ENCODE measurements around the gene PI4KA. TPM values are rescaled to one million over a fixed set of nuclear protein-coding genes. Genes with fewer than 3 reads are reported as not detected.

Gene PI4KA
- total RNA-seq, 1 experiment from 2014 or later: 65.8 TPM

GRCh38 chr22:20782083-20782482 lies 76.5 kb downstream of the PI4KA start:
- TF ChIP-seq, protein P1, sequence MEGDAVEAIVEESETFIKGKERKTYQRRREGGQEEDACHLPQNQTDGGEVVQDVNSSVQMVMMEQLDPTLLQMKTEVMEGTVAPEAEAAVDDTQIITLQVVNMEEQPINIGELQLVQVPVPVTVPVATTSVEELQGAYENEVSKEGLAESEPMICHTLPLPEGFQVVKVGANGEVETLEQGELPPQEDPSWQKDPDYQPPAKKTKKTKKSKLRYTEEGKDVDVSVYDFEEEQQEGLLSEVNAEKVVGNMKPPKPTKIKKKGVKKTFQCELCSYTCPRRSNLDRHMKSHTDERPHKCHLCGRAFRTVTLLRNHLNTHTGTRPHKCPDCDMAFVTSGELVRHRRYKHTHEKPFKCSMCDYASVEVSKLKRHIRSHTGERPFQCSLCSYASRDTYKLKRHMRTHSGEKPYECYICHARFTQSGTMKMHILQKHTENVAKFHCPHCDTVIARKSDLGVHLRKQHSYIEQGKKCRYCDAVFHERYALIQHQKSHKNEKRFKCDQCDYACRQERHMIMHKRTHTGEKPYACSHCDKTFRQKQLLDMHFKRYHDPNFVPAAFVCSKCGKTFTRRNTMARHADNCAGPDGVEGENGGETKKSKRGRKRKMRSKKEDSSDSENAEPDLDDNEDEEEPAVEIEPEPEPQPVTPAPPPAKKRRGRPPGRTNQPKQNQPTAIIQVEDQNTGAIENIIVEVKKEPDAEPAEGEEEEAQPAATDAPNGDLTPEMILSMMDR (conservative IDR thresholded peaks at IDR 0.05): no peak
- Histone ChIP-seq H3K27me3 (ENCODE audit: insufficient read depth, low read length) (no peaks in the 10 kb centered on the region), H2BK12ac (ENCODE audit: insufficient read length, low read depth, low read length) (no peak overlapping the region), H3K79me1 (ENCODE audit: insufficient read depth, low read depth, low read length, poor library complexity, severe bottlenecking) (no peaks in the 10 kb centered on the region), H4K20me1 (ENCODE audit: control insufficient read depth, insufficient read depth, insufficient read length) (no peaks in the 10 kb centered on the region), H4K91ac (ENCODE audit: insufficient read length, low read depth, low read length) (no peak overlapping the region), H3T11ph (ENCODE audit: low read length) (no peak overlapping the region), H3K4ac (ENCODE audit: low read depth, low read length) (no peak overlapping the region), H3K14ac (ENCODE audit: insufficient read depth, low read length) (no peak overlapping the region), H3K9me3 (ENCODE audit: control insufficient read depth, low read depth, low read length) (no peaks in the 10 kb centered on the region), H3K18ac (ENCODE audit: insufficient read length, low read depth, low read length) (no peak overlapping the region), H2BK20ac (ENCODE audit: low read depth, low read length, poor library complexity, severe bottlenecking) (no peak overlapping the region), H2AK5ac (ENCODE audit: insufficient read length, low read length) (no peak overlapping the region), H2BK5ac (ENCODE audit: insufficient read length, low read length) (no peak overlapping the region), H2BK120ac (ENCODE audit: low read depth, low read length, poor library complexity, severe bottlenecking) (no peak overlapping the region), H3K79me2 (ENCODE audit: insufficient read depth, low read length) (no peaks in the 10 kb centered on the region), H3K4me1 (ENCODE audit: insufficient read depth, low read length) (no peaks in the 10 kb centered on the region; the same call in none of the 2 replicates), H2AFZ (ENCODE audit: low read length) (no peak overlapping the region), H3K9ac (ENCODE audit: extremely low read depth, insufficient read length, low read length) (no peak overlapping the region), H3K23me2 (ENCODE audit: insufficient read length, low read depth, low read length, poor library complexity, severe bottlenecking) (no peaks in the 10 kb centered on the region), H2BK15ac (ENCODE audit: low read depth, low read length) (no peak overlapping the region), H3K56ac (ENCODE audit: insufficient read length, low read depth, low read length) (no peak overlapping the region), H4K5ac (ENCODE audit: insufficient read length, low read depth, low read length) (no peak overlapping the region), H3K23ac (ENCODE audit: insufficient read length, low read depth, low read length) (no peak overlapping the region), H3K27ac (ENCODE audit: insufficient read length, low read depth, low read length) (no peak overlapping the region), H4K8ac (replicated peaks; ENCODE audit: insufficient read length, low read depth, low read length) (no peak overlapping the region), H3K4me2 (ENCODE audit: insufficient read depth, insufficient read length, low read length) (no peak overlapping the region)
- no peaks in the 10 kb centered on the region for H3K9me3 Mint-ChIP-seq
- H3K27ac Mint-ChIP-seq: no peak overlapping the region
- no peaks in the 10 kb centered on the region for H3K27me3 Mint-ChIP-seq (ENCODE audit: low read depth)
- WGBS (ENCODE audit: extremely low coverage, insufficient read length, low lambda C conversion rate): no CpG with 5 or more reads among the region's 4 CpGs
- peaks cover 0 to 6% (median 0%) of the 10 kb centered on the region in 3 experiments; a peak in 1 of 7 replicates for H3K36me3 Mint-ChIP-seq (ENCODE audit: insufficient read depth in 1 of 3, low read depth in 3 of 3)
- peaks cover 21 to 30% of the 10 kb centered on the region in 2 experiments for H3K4me1 Mint-ChIP-seq
- H3K4me3 Mint-ChIP-seq: no peak overlapping the region
- no peak for DNase-seq
